Progenitor cell of endocrine pancreas (in vitro differentiated cells): ENCODE measurements around the gene FARS2. TPM values are rescaled to one million over a fixed set of nuclear protein-coding genes. Genes with fewer than 3 reads are reported as not detected.

ENCODE experiments used
- DNase-seq: peaks from one replicate; pipeline ENCODE4 v3.0.0; 2021; ENCODE audit warnings: low spot score; ENCODE audit not compliant: unreplicated experiment
- H3K27ac Mint-ChIP-seq: 2 replicates; pipeline ENCODE4 v1.8.0; 2021; ENCODE audit warnings: mild to moderate bottlenecking, moderate library complexity, mixed read lengths
- H3K27me3 Mint-ChIP-seq: 2 replicates; pipeline ENCODE4 v1.8.0; 2021; ENCODE audit warnings: mixed read lengths
- H3K36me3 Mint-ChIP-seq: 2 replicates; pipeline ENCODE4 v1.8.0; 2022; ENCODE audit warnings: mixed read lengths; ENCODE audit not compliant: insufficient read depth
- H3K4me1 Mint-ChIP-seq: 2 replicates; pipeline ENCODE4 v1.8.0; 2021; ENCODE audit warnings: low read depth, mixed read lengths
- H3K4me3 Mint-ChIP-seq: 2 replicates; pipeline ENCODE4 v1.8.0; 2021; ENCODE audit warnings: low read depth, mild to moderate bottlenecking, moderate library complexity, mixed read lengths
- H3K9me3 Mint-ChIP-seq: 2 replicates; pipeline ENCODE4 v1.8.0; 2021; ENCODE audit warnings: low read depth, mixed read lengths
- total RNA-seq: library from RNA; stranded (reverse); gene quantifications from 2 replicates; pipeline ENCODE4 v1.2.1, GENCODE V29; 2021
- TF ChIP-seq, protein P1 (sequence below): fragments of 200-600 bp; sonication (generic); IDR thresholded peaks from one replicate; pipeline ENCODE4 v1.5.0; 2021; ENCODE audit warnings: antibody characterized with exemption, mild to moderate bottlenecking; ENCODE audit not compliant: unreplicated experiment

Gene FARS2
- total RNA-seq, 1 donor from 2014 or later: 20.8 TPM

DNA sequence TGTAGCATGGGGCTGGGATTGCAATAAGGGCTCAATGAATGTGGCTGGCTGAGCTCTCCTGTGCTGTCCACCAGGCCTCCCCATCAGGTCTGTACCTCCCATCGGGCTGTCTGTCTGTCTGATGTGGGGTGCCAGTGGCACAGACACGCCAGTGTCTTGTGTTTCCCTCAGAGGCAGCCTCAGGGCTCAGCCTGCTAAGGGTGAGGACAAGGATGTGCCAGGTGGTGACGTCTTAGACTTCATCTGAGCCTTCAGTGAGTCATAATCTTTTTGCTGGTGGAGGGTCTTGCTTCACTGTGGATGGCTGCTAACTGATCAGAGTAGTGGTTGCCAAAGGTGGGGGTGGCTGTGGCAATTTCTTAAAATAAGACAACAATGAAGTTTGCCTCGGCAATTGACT is 550.7 kb downstream of the FARS2 start:
- Mint-ChIP-seq H3K27me3 (peaks cover 6% of the 10 kb centered on the region), H3K9me3 (peaks cover 4% of the 10 kb centered on the region), H3K27ac (no peak overlapping the region), H3K4me3 (no peak overlapping the region), H3K36me3 (no peaks in the 10 kb centered on the region), H3K4me1 (no peaks in the 10 kb centered on the region)
- TF ChIP-seq, protein P1, sequence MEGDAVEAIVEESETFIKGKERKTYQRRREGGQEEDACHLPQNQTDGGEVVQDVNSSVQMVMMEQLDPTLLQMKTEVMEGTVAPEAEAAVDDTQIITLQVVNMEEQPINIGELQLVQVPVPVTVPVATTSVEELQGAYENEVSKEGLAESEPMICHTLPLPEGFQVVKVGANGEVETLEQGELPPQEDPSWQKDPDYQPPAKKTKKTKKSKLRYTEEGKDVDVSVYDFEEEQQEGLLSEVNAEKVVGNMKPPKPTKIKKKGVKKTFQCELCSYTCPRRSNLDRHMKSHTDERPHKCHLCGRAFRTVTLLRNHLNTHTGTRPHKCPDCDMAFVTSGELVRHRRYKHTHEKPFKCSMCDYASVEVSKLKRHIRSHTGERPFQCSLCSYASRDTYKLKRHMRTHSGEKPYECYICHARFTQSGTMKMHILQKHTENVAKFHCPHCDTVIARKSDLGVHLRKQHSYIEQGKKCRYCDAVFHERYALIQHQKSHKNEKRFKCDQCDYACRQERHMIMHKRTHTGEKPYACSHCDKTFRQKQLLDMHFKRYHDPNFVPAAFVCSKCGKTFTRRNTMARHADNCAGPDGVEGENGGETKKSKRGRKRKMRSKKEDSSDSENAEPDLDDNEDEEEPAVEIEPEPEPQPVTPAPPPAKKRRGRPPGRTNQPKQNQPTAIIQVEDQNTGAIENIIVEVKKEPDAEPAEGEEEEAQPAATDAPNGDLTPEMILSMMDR: no peak
- no peak for DNase-seq

DNA sequence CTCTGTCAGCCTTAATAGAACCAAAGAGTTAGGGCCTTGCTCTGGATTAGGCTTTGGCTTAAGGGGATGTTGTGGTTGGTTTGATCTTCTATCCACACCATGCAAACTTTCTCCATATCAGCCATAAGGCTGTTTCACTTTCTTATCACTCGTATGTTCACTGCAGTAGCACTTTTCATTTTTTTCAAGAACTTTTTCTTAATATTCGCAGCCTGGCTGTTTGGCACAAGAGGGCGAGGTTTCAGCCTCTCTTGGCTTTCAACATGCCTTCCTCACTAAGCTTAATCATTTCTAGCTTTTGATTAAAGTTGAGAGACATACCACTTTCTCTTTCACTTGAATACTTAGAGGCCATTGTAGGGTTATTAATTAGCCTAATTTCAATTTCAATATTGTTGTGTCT is 552.3 kb downstream of the FARS2 start:
- TF ChIP-seq, protein P1: no peak
- Mint-ChIP-seq H3K4me1 (no peaks in the 10 kb centered on the region), H3K27ac (no peak overlapping the region), H3K27me3 (peaks cover 6% of the 10 kb centered on the region), H3K9me3 (no peaks in the 10 kb centered on the region), H3K4me3 (no peak overlapping the region), H3K36me3 (no peaks in the 10 kb centered on the region)
- no peak for DNase-seq

DNA sequence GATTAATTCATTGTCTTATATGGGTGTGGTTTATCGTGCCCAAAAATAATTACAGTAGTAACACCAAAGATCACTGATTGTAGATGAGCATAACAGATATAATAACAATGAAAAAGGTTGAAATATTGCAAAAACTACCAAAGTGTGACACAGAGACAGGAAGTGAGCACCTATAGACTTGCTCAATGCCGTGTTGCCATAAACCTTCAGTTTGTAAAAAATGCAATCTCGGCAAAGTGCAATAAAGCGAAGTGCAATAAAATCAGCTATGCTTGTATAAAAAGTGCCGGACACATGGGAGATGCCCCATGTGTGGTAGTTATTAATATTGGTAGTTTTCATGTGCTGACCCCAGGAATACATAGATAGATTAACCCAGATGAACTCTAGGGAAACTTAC is 552.8 kb downstream of the FARS2 start:
- Mint-ChIP-seq H3K27ac (no peak overlapping the region), H3K4me1 (no peaks in the 10 kb centered on the region), H3K36me3 (no peaks in the 10 kb centered on the region), H3K9me3 (no peaks in the 10 kb centered on the region), H3K4me3 (no peak overlapping the region), H3K27me3 (peaks cover 3% of the 10 kb centered on the region)
- TF ChIP-seq, protein P1: no peak
- no peak for DNase-seq

DNA sequence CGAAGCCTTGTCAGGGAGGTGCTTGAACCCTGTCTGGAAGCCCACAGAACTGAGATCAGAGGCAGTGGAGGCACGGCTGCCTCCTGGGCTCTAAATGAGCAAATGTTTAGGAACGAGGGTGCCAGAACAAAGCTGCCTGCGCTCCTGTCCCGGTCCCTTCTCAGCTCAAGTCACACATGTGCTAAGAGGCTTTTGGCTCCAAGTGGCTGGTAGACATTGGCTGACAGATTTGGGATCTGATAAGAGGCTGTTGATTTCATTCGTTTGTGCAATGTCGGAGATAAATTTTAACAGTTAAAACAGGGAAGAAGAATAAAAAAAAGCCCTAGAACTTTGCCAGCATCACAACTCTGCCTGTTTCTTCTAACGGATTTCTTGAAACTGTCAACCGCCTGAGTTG is 553.6 kb downstream of the FARS2 start:
- no peaks in the 10 kb centered on the region for H3K36me3 Mint-ChIP-seq
- H3K9me3 Mint-ChIP-seq: no peaks in the 10 kb centered on the region
- no peak overlapping the region for H3K27ac Mint-ChIP-seq
- H3K4me1 Mint-ChIP-seq: no peaks in the 10 kb centered on the region
- H3K4me3 Mint-ChIP-seq: no peak overlapping the region
- no peak for DNase-seq
- TF ChIP-seq, protein P1: no peak
- H3K27me3 Mint-ChIP-seq: peaks cover 2% of the 10 kb centered on the region

DNA sequence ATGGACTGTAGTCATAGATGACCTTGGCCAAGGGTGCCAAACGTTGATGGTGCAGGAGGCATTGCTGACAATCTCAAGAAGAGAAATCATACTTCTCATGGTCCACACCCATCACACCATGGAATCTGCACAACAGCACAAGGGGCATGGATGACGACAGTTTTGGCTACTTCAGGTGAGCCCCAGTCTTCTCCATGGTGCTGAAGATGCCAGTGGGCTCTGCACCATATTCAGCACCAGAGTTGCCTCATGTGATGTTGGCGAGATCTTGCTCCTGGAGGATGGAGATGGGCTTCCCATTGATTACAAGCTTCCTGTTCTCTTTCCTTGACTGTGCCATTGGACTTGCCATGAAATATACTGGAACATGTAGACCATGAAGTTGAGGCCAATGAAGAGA is 556.6 kb downstream of the FARS2 start:
- Mint-ChIP-seq H3K4me1 (no peaks in the 10 kb centered on the region), H3K27me3 (no peaks in the 10 kb centered on the region), H3K4me3 (no peak overlapping the region), H3K36me3 (no peaks in the 10 kb centered on the region), H3K9me3 (peaks cover 3% of the 10 kb centered on the region), H3K27ac (no peak overlapping the region)
- TF ChIP-seq, protein P1: no peak
- DNase-seq: no peak
